Right renal pelvis (tissue), 4 donors: ENCODE measurements around the gene ALDH3B1. TPM values are rescaled to one million over a fixed set of nuclear protein-coding genes. Genes with fewer than 3 reads are reported as not detected.

Experiments used
- DNase-seq, 4 donors: peaks; one replicate each; pipeline ENCODE4 v3.0.0-alpha.2; 2013; ENCODE audit warnings: low read depth in 4 of 4, low spot score in 3 of 4, missing footprints in 1 of 4
- polyA plus RNA-seq, 4 donors: library from polyadenylated mRNA; unstranded; fragments of 120-200 nt; gene quantifications; one replicate each; pipeline ENCODE4 v1.2.1, GENCODE V29; 2013; ENCODE audit not compliant: insufficient read length in 4 of 4

Gene ALDH3B1
- polyA plus RNA-seq, 4 donors, result 1.5 to 3.0 (median 2.2) TPM

DNA sequence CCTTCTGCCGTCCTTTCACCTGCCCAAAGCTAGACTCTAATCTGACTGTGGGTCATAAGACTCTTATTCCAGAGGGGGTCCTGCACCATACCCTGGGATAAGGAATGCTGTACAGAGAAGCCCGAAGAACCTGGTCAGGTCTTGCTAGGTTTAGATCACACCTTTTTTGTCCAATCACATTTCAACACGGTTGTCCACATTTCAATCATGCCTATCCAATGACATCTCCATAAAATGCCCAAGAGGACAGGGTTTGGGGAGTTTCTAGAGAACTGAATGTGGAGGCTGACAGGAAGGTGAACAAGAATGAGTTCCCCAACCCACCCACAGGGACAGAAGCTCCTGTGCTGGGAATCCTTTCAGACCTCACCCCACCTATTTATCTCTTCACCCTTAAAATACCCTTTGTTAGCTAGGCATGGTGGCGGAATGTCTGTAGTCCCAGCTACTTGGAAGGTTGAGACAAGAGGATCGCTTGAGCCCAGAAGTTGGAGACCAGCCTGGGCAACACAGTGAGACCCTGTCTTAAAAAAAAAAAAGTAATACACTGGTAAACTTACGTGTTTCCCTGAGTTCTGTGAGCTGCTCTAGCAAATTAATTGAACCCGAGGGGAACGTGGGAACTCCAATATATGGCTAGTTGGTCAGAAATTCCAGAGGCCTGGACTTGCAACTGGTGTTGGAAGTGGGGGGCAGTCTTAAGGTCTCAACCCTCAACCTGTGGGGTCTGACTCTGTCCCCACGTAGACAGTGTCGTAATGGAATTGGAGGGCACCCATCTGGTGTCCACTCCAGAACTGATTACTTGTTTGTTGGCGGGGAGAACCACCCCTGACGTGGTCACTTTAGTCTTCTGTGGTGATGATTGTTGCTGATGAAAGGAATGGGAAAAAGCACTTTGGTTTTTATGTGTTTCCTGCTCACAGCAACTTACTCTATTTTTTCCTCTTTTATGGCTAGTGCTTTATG, 46.5 kb downstream of the ALDH3B1 start:
- DNase-seq, result no peak

DNA sequence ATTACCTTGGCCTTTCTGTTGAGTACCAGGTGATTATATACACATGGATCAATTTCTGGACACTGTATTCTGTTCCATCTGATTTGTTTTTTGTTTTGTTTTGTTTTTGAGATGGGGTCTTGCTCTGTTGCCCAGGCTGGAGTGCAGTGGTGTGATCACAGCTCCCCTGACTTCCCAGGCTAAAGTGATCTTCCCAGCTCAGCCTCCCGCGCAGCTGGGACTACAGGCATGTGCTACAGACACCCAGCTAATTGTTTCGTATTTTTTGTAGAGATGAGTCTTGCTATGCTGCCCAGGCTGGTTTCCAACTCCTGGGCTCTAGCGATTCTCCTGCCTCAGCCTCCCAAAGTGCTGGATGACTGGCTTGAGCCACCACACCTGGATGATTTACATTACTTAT, 47.7 kb downstream of the ALDH3B1 start:
- DNase-seq, result no peak

DNA sequence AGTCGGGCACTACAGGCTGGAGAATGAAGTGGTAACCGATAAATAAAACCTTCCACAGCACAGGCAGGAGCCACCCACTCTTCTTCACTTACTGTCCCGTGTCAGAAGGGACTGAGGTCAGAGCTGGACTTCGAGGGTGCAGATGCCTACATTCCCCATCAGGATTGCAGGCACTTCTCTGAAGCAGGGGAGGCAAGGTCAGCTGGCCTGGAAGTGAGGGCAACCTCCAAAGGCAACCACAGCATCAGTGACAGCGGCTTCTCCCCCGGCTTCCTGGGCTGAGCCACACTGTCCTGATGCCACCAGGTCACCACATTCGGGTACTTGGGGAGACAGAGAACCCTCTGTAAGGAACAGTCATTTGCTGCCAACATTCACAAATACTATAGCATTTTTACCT, 51.4 kb downstream of the ALDH3B1 start:
- no peak for DNase-seq

DNA sequence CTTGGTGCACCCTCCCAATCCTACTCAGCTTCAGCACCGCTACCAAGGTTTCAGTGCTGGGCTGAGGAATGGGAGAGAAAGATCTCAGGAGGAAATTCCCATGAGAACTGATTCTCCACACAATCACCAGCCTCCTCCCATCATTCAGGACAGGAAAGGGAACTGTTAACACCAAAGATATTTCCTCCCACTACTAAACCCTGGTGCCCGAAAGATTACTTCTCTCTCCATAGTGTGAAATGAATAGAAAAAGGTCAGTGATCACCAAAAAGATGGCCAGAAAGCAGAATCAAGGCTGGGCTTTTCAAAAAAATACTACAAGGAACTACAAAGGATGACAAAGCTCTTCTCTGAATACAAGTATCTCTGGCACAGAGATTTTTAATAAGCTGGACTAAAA, 54.8 kb downstream of the ALDH3B1 start:
- no peak for DNase-seq

DNA sequence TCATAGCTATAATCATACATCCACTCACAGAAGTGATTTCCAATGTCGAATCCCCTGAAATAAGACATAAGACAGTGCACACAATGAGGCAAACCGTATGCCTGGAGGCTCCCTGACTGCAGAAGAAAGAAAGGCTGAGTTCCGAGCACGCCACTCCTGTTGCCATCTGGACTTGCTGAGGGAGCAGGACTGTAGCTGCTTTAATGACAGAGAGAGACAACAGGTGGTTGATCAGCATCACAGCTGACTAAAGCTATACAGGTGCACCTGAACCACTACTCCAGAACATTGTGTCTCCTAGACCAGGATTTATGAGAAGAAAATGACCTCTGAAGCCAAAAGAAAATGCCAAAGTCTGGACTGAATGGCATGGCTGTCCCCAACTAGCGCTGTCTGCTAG, 55.7 kb downstream of the ALDH3B1 start:
- no peak for DNase-seq

DNA sequence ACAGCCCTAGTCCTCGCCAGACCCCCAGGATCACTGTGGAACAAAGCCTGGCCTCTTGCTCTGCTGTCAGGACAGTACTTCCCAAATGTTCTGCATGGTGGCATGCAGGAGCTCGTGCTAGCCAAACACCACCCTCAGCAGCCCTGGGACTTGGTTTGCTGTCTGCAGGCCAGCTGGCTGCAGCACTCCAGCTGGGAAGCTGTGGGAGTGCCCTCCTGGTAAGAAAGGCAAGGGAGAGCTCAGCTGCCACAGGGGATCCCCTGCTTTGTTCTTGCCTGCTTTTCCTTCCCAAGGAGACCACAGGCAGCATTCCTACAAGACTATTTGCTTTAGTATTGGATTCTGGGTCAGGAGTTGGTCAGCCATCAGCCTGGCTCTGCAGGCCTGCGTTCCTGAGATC, 56.6 kb downstream of the ALDH3B1 start:
- no peak for DNase-seq

DNA sequence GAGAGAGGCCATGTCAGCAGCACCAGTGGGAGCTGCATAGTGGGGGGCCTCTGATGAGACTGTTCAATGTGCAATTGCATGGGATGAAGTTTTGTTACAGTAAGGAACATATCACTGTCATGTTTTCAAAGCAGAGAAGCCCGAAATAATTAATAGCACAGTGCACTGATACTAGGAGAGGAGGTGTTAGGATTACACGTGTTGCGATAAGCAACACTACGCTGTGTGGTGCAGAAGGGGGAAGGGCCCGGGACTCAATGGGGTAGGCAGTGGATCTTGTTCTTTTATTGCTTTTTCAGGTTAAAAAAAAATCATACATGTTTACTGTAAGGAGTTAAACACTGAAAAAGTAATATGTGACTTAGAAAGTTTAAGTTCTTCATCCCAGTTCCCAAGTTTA, 57.9 kb downstream of the ALDH3B1 start:
- no peak for DNase-seq

DNA sequence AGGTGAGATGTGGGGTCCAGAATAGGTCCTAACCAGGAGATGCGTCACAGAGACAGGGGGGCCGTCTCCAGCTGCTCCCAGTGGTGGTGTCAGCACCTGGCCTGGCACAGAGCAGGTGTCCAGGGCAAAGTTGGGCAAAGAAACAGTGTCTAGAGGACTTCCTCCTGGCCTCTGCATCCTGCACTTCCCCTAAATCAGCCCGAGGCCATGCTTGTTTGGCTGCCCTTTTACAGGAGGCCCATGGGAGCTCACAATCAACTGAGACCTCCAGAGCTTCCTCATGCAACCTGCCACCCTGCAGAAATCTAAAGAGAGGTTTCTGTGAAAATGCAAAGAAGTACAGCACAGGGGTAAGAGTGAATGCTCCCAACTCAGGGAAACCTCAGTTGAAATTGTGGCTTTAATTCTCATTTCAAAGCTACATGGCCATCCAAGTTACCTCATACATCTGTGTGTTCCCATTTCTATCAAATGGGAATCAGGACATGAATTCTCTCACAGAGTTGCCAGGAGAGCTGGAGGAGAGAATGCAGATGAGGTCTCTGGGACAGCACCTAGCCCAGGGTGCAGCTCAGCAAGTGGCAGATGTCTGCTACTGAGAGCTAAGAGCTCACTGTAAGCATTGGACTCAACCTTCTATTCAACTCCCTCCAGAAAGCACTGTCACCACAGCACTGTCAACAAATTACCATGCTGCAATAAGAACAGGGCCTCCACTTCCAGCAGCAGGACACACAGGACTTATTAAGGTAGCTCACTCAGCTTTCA, 61.3 kb downstream of the ALDH3B1 start:
- no peak for DNase-seq

DNA sequence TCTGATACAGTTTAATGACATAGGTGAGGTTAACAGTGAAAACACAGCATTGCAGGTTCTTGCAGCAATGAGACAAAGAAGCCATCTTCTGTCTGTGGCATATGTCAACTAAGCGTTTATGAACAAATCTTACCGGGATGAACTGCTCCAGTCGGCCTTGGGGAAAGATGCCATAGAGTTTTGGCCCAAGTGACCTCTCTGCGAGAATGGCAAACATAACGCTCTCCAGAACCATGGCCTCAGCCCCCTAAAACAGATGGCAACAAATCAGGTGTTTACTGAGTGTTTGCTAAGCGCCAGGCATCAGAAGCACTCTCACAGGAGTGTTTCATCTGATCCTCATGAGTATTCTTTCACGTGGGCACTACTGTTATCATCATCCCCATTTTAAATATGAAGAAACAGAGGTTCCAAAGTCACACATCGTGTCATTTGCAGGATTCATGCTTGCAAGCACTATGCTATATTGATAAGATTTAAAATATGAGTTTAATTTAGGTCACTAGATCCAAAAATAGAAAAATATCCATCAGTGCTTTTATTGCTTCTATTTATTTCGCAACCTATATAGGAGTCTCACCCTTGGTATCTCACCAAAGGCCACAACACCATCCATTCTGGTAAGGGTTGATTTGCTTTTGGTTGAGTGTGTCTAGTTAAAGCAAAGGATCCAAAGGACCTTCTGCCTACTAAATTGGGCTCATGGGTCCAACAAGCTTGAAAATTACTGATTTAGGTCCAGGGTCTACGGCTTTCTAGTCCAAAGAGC, 64.6 kb downstream of the ALDH3B1 start:
- no peak for DNase-seq

DNA sequence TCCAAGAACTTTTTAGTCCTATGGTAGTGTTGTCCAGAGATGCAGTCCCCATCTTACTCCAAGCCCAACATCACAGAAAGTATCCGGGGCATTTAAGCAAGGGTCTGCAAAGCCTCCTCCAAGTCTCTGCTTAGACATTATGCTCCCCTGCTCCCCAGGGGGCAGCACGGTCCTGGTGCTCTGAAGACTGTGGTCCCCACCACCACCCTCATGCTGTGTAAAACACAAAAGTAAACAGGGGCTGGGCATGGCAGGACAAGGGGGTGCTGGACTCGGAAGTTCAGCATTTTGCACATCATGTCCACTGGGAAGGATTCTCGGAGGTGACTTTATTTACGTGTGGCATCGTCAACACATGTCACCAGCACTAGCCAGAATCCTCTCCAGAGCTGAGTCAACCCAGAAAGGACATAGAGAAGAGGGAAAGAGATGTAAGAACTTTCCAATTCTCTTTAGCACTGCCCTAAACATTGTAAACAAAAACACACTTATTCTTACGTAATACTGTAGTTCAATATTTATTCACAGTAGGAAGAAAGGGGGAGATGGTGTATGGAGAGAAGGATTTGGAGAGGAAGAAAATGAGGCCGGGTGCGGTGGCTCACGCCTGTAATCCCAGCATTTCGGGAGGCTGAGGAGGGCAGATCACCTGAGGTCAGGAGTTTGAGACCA, 66.4 kb downstream of the ALDH3B1 start:
- no peak for DNase-seq

DNA sequence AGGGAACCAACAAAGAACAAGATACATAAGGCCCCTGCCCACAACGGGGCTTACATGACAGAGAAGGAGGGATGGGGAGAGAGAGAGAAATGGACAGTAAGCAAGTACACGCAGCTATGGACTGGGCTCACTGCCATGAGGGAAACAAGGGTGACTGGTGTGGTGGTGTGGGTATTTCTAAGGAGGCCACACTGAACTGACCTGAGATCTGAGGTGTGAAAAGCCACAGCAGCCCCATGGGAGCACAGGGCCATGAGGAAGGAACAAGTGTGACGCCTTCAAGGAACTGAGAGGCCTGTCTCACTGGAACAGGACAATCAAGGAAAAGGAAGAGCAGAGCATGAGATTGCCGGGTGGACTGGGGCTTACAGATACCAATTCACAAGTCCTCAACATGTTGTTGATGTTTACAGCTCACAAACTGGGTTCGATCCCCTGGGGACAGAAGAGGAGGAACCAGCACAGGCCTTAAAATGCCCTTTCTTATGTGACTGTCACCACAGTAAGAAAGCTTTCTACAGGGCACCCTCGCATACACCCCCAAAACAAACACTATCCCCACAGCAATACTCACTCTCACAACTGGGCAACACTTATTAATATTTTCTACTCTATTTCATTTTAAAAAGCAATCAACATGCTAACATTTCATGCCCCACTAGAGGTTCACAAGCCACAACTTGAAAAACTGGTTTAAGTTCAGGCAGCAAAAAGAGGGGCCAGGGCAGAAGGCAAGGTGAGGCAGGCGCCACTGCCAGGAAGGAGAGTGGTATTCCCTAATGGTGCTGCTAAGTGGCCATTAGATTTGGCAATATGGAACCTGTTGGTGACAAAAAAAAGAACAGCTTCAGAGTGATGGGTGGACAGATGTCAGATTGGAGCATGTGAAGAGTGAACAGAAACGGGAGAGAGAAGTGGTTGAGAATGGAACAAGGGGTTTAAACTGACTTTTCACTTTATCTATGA, 67.8 kb downstream of the ALDH3B1 start:
- DNase-seq, result no peak

Other genes with a start within 250 kb of the ALDH3B1 start
- gene UNC93B1, start 6.2 kb upstream of the ALDH3B1 start, polyA plus RNA-seq, result 10 to 100 TPM in 1 of 4 donors, 1 to 10 TPM in 3; 8.0 to 13.8 (median 9.4) TPM
- 100 to 1,000 TPM in 1 of 4 donors, 10 to 100 TPM in 3; 72.0 to 122 (median 81.9) TPM for gene NDUFS8, start 20.4 kb downstream of the ALDH3B1 start, polyA plus RNA-seq
- gene TCIRG1, start 28.7 kb downstream of the ALDH3B1 start, polyA plus RNA-seq, result 10 to 100 TPM; 17.6 to 28.9 (median 20.6) TPM
- 10 to 100 TPM; 30.7 to 48.7 (median 32.0) TPM for gene CHKA, start 111.1 kb downstream of the ALDH3B1 start, polyA plus RNA-seq
- gene KMT5B, start 203.0 kb downstream of the ALDH3B1 start, polyA plus RNA-seq, result 10 to 100 TPM; 61.7 to 83.1 (median 80.9) TPM